HG03469 (cell line): ENCODE measurements around the gene ARTN.

ENCODE experiments used
- ATAC-seq: cut with Tn5 transposase; IDR thresholded peaks from one replicate; pipeline ENCODE4 v1.9.1; 2021; ENCODE audit warnings: mild to moderate bottlenecking, moderate library complexity, moderate number of reproducible peaks; ENCODE audit not compliant: unreplicated experiment

Gene ARTN

DNA sequence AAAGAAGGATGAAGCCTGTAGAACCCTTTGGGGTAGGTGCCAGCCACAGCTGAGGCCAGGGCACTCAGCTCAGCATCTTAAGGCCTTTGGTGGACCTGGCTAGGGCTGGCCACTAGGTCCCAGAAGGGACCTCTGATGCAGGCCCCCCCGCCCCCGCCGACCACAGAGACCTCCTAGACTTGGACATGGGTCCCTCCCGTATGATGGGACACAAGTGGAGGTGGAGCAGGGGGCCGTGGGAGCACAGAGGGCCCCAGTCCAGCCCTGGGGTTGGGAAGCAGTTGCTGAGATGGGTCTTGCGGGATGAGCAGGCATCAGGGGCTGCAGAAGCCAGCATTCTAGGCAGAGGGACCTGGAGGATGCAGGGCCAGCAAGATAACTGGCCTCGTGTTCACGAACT lies 48.6 kb downstream of the ARTN start:
- no peak for ATAC-seq

DNA sequence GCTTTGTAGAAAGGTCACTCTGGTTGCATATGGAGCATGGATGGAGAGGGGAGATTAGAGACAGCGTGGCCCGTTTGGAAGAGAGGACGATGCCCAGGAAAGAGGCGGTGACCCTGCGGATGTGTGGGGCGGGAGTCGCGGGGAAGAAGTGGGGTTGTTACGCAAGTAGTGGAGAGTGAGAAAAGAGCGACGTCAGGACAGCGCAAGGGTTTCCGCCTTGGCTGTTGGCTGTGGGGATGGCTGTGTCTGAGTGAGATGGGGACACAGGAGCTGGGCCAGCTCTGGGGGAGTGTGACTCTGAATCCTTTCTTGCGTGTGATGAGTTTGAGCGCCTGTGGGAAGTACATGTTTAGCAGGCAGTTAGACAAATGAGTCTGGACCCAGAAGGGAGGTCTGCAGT lies 49.2 kb downstream of the ARTN start:
- ATAC-seq: no peak

DNA sequence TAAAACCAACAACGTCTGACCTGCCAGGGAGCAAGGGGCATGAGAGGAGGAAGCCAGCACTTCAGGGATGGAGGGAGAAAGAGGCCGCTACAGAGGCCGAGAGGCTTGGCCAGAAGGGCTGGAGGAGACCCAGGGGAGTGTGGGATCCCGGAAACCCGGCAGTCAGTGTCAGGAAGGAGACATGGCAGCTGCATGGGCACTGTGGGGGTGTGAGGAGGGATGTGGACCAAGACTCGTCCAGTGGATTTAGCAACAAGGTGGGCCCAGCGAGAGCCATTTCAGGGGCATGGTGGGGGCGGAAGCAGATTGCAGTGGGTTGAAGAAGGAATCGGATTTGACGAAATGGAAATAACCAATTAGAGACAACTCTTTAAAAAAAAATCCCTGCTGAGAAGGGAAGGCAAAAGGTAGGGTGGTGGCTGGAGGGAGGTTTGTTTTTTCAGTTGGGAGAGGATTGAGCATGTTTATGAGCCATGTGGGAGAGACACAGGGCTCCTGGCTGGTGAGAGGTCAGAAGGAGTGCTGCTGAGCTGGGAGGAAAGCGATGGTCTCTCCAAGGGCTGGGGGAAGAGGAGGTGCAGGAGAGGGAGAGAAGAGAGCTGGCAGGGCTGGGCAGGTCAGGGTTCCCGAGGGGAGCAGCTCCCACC lies 49.8 kb downstream of the ARTN start:
- no peak for ATAC-seq

- ATAC-seq: no peak
These were observed 51.3 kb downstream of the ARTN start for GRCh38 chr1:43984855-43985254.

- ATAC-seq: no peak
These were observed 52.5 kb downstream of the ARTN start for GRCh38 chr1:43985984-43986595.

- ATAC-seq: no peak
These were observed 53.1 kb downstream of the ARTN start for GRCh38 chr1:43986712-43987111.
